Gastrocnemius medialis (tissue), 4 donors: Measurements from ENCODE around the gene ALDH1A3. TPM values are rescaled to one million over a fixed set of nuclear protein-coding genes. Genes with fewer than 3 reads are reported as not detected.

Experiments
- ATAC-seq, 2 donors: fragments of 150-250 bp; one replicate each; pipeline ENCODE4 v1.9.1; 2016
- DNase-seq, 2 donors: peaks; one replicate each; pipeline ENCODE4 v3.0.0-alpha.2; 2019
- H3K27ac ChIP-seq, 4 donors: fragments of 200-600 bp; sonication (generic); 1 replicate in 1 of 4; 2 replicates in 3 of 4; pipeline ENCODE4 v1.5.1; 2016 to 2018; ENCODE audit warnings: mild to moderate bottlenecking in 2 of 4, moderate library complexity in 1 of 4
- H3K27me3 ChIP-seq, 3 donors: fragments of 200-600 bp; sonication (generic) in 2 of 3; 1 replicate in 1 of 3; 2 replicates in 2 of 3; pipeline versions ENCODE4 v1.5.1 to v1.6.0; 2016 to 2019; ENCODE audit warnings: mild to moderate bottlenecking in 1 of 3, moderate library complexity in 1 of 3
- H3K36me3 ChIP-seq, 2 donors: fragments of 200-600 bp; sonication (generic) in 1 of 2; one replicate each; pipeline ENCODE4 v1.5.1; 2017 to 2018
- H3K4me1 ChIP-seq, 2 donors: fragments of 200-600 bp; sonication (generic) in 1 of 2; one replicate each; pipeline ENCODE4 v1.5.1; 2016 to 2017; ENCODE audit warnings: mild to moderate bottlenecking in 2 of 2
- H3K4me3 ChIP-seq, 4 donors: fragments of 200-600 bp; sonication (generic) in 3 of 4; 1 replicate in 1 of 4; 2 replicates in 3 of 4; pipeline ENCODE4 v1.5.1; 2016 to 2019; ENCODE audit warnings: mild to moderate bottlenecking in 2 of 4
- H3K9me3 ChIP-seq, 3 donors: fragments of 200-600 bp; sonication (generic) in 2 of 3; 1 replicate in 1 of 3; 2 replicates in 2 of 3; pipeline ENCODE4 v1.5.1; 2016 to 2019
- CTCF ChIP-seq, 5 experiments: fragments of 450-650 bp in 3 of 5; fragments of 200-600 bp in 2 of 5; sonication (generic) in 2 of 5; IDR thresholded peaks in 4 of 5; conservative IDR thresholded peaks in 1 of 5; 1 replicate in 4 of 5; 2 replicates in 1 of 5; pipeline ENCODE4 v1.5.1; 2016 to 2019; ENCODE audit warnings: antibody characterized with exemption in 5 of 5, mild to moderate bottlenecking in 3 of 5, moderate library complexity in 3 of 5
- POLR2A ChIP-seq, 2 donors: fragments of 450-650 bp; IDR thresholded peaks; one replicate each; pipeline ENCODE4 v1.6.1; 2017; ENCODE audit warnings: antibody characterized with exemption in 2 of 2, mild to moderate bottlenecking in 2 of 2, moderate library complexity in 2 of 2
- in situ Hi-C, 4 donors: fragments of 200-750 bp; cut with MboI; loops; one replicate each; pipeline versions ENCODE4 v1.15.0 to v1.8.0; 2017; ENCODE audit warnings: low sequenced_read_pairs in 4 of 4
- intact Hi-C: fragments of 100-400 bp; cut with DNase I; formaldehyde crosslinking; loops from one replicate; pipeline ENCODE4 v1.15.1; 2023; ENCODE audit warnings: low total_unique reads
- total RNA-seq, 4 donors: library from RNA; depleted of rRNA; stranded (reverse); fragments of >200 nt; gene quantifications; one replicate each; pipeline versions ENCODE4 v1.1.0 to v1.2.3, GENCODE V29; 2016

Gene ALDH1A3
- total RNA-seq, 4 donors from 2014 or later, result 5.8 to 33.9 (median 15.1) TPM

- DNase-seq (no peak), ATAC-seq (no peak)
- H3K4me3 ChIP-seq, result no peak overlapping the region
- TF ChIP-seq CTCF (IDR thresholded peaks at IDR 0.05 in 4 of 5, conservative IDR thresholded peaks at IDR 0.05 in 1 of 5) (no peak), POLR2A (IDR thresholded peaks at IDR 0.05) (no peak)
- H3K36me3 ChIP-seq, result no peaks in the 10 kb centered on the region
- no peak overlapping the region for H3K27ac ChIP-seq
- H3K27me3 ChIP-seq, result no peaks in the 10 kb centered on the region
- H3K9me3 ChIP-seq, result no peaks in the 10 kb centered on the region
- no peaks in the 10 kb centered on the region for H3K4me1 ChIP-seq
- in situ Hi-C loops, result loop anchor here in 2 of 4 donors (25.0 kb wide), 1 partner anchor 352 kb away; the partner anchor contains the start of gene CHSY1 (in 2 of the 2)
- intact Hi-C loops, result loop anchor here (10.0 kb wide), 2 partner anchors 55 to 345 kb away; partner anchors contain the start of gene CHSY1
These were observed 30.6 kb downstream of the ALDH1A3 start for GRCh38 chr15:100909989-100910955.

GRCh38 chr15:100911086-100911485 is 31.5 kb downstream of the ALDH1A3 start:
- DNase-seq, result no peak
- Histone ChIP-seq H3K27me3 (no peaks in the 10 kb centered on the region), H3K4me3 (no peak overlapping the region), H3K9me3 (no peaks in the 10 kb centered on the region), H3K36me3 (no peaks in the 10 kb centered on the region), H3K27ac (no peak overlapping the region), H3K4me1 (no peaks in the 10 kb centered on the region)
- TF ChIP-seq CTCF (IDR thresholded peaks at IDR 0.05 in 4 of 5, conservative IDR thresholded peaks at IDR 0.05 in 1 of 5), result no peak
- TF ChIP-seq POLR2A (IDR thresholded peaks at IDR 0.05), result no peak
- in situ Hi-C loops (loop anchor here in 2 of 4 donors (25.0 kb wide), 1 partner anchor 351 kb away; the partner anchor contains the start of gene CHSY1 (in 2 of the 2)), intact Hi-C loops (loop anchor here (10.0 kb wide), 2 partner anchors 56 to 344 kb away; partner anchors contain the start of gene CHSY1)
- no peak for ATAC-seq

- H3K4me3 ChIP-seq, result no peak overlapping the region
- no peak for TF ChIP-seq CTCF (IDR thresholded peaks at IDR 0.05 in 4 of 5, conservative IDR thresholded peaks at IDR 0.05 in 1 of 5)
- no peak overlapping the region for H3K27ac ChIP-seq
- no peak for DNase-seq
- intact Hi-C loops (loop anchor here (10.0 kb wide), 2 partner anchors 59 to 341 kb away; partner anchors contain the start of gene CHSY1), in situ Hi-C loops (loop anchor here in 2 of 4 donors (25.0 kb wide), 1 partner anchor 348 kb away; the partner anchor contains the start of gene CHSY1 (in 2 of the 2))
- peaks cover 3 to 11% (median 9%) of the 10 kb centered on the region in 3 donors for H3K27me3 ChIP-seq
- no peaks in the 10 kb centered on the region for H3K9me3 ChIP-seq
- no peaks in the 10 kb centered on the region for H3K4me1 ChIP-seq
- H3K36me3 ChIP-seq, result no peaks in the 10 kb centered on the region
- ATAC-seq, result no peak
These were observed 34.3 kb downstream of the ALDH1A3 start for GRCh38 chr15:100913961-100914360.

GRCh38 chr15:100914876-100915275 is 35.2 kb downstream of the ALDH1A3 start:
- ATAC-seq, result no peak
- no peak overlapping the region for H3K4me3 ChIP-seq
- in situ Hi-C loops (loop anchor here in 3 of 4 donors (5.0 to 25.0 kb wide), 2 partner anchors 92 to 347 kb away; partner anchors contain the start of gene CHSY1 (in 2 of the 3)), intact Hi-C loops (loop anchor here (10.0 kb wide), 2 partner anchors 60 to 340 kb away; partner anchors contain the start of gene CHSY1)
- no peaks in the 10 kb centered on the region for H3K36me3 ChIP-seq
- H3K9me3 ChIP-seq, result no peaks in the 10 kb centered on the region
- no peaks in the 10 kb centered on the region for H3K4me1 ChIP-seq
- DNase-seq, result no peak
- no peak overlapping the region for H3K27ac ChIP-seq
- TF ChIP-seq CTCF (IDR thresholded peaks at IDR 0.05 in 4 of 5, conservative IDR thresholded peaks at IDR 0.05 in 1 of 5) (no peak), POLR2A (IDR thresholded peaks at IDR 0.05) (no peak)
- peaks cover 3 to 13% (median 11%) of the 10 kb centered on the region in 3 donors for H3K27me3 ChIP-seq
